ENCODE results near the gene ULK2.

ULK2 gene

GRCh38 chr17:19748807-19749193 is 118.9 kb downstream of the ULK2 start:
- Histone ChIP-seq H3K36me3 (ENCODE audit: low read length) (no peaks in the 10 kb centered on the region), H3K27ac (ENCODE audit: low read depth, low read length) (no peak overlapping the region), H3K9ac (ENCODE audit: low read length) (no peak overlapping the region), H3F3A (ENCODE audit: insufficient read depth) (no peaks in the 10 kb centered on the region), H3K9me2 (replicated peaks; ENCODE audit: insufficient read depth, low read length) (no peaks in the 10 kb centered on the region), H4K20me1 (ENCODE audit: low read depth, low read length) (no peaks in the 10 kb centered on the region), H3K4me3 (ENCODE audit: insufficient read depth, low read length, poor library complexity, severe bottlenecking) (no peak overlapping the region), H3K9me3 (ENCODE audit: insufficient read depth, low read length) (no peaks in the 10 kb centered on the region), H3K79me2 (ENCODE audit: insufficient read depth, low read length) (no peaks in the 10 kb centered on the region), H3K27me3 (ENCODE audit: low read length) (no peaks in the 10 kb centered on the region), H3K4me2 (ENCODE audit: low read depth, low read length, poor library complexity, severe bottlenecking) (no peak overlapping the region), H2AFZ (ENCODE audit: low read depth, low read length, severe bottlenecking) (no peak overlapping the region)
- no peak for TF ChIP-seq CTCF (IDR thresholded peaks at IDR 0.05; ENCODE audit: insufficient read depth, low read length, poor library complexity, severe bottlenecking)
- no peak for TF ChIP-seq EZH2phosphoT487 (conservative IDR thresholded peaks at IDR 0.05; ENCODE audit: low read length)

GRCh38 chr17:19747829-19748806 is 119.6 kb downstream of the ULK2 start, which contains the start of gene ALDH3A1:
TSS of gene ALDH3A1 (minus strand) at chr17:19748298. CDS start at chr17:19745129, 3,169 bp downstream.
- no peak within 1 kb of the TSS for H3K4me2 ChIP-seq (ENCODE audit: low read depth, low read length, poor library complexity, severe bottlenecking)
- no peak within 1 kb of the TSS for H2AFZ ChIP-seq (ENCODE audit: low read depth, low read length, severe bottlenecking)
- TF ChIP-seq EZH2phosphoT487 (conservative IDR thresholded peaks at IDR 0.05; ENCODE audit: low read length) = no peak
- no peak for TF ChIP-seq CTCF (IDR thresholded peaks at IDR 0.05; ENCODE audit: insufficient read depth, low read length, poor library complexity, severe bottlenecking)
- no peaks in the 10 kb centered on the region for H3K9me2 ChIP-seq (replicated peaks; ENCODE audit: insufficient read depth, low read length)
- H3K9me3 ChIP-seq (ENCODE audit: insufficient read depth, low read length) = no peaks in the 10 kb centered on the region
- H3F3A ChIP-seq (ENCODE audit: insufficient read depth) = no peaks in the 10 kb centered on the region
- H3K9ac ChIP-seq (ENCODE audit: low read length) = no peak within 1 kb of the TSS
- no peaks in the 10 kb centered on the region for H3K27me3 ChIP-seq (ENCODE audit: low read length)
- no peaks in the 10 kb centered on the region for H4K20me1 ChIP-seq (ENCODE audit: low read depth, low read length)
- no peaks in the 10 kb centered on the region for H3K79me2 ChIP-seq (ENCODE audit: insufficient read depth, low read length)
- no peaks in the 10 kb centered on the region for H3K36me3 ChIP-seq (ENCODE audit: low read length)
- H3K27ac ChIP-seq (ENCODE audit: low read depth, low read length) = no peak within 1 kb of the TSS
- no peak within 1 kb of the TSS for H3K4me3 ChIP-seq (ENCODE audit: insufficient read depth, low read length, poor library complexity, severe bottlenecking)

- no peak overlapping the region for H3K4me3 ChIP-seq (ENCODE audit: insufficient read depth, low read length, poor library complexity, severe bottlenecking)
- H3K9me2 ChIP-seq (replicated peaks; ENCODE audit: insufficient read depth, low read length) = no peaks in the 10 kb centered on the region
- H3K4me2 ChIP-seq (ENCODE audit: low read depth, low read length, poor library complexity, severe bottlenecking) = no peak overlapping the region
- H3K9me3 ChIP-seq (ENCODE audit: insufficient read depth, low read length) = no peaks in the 10 kb centered on the region
- no peaks in the 10 kb centered on the region for H3K79me2 ChIP-seq (ENCODE audit: insufficient read depth, low read length)
- no peaks in the 10 kb centered on the region for H3K36me3 ChIP-seq (ENCODE audit: low read length)
- no peak overlapping the region for H3K27ac ChIP-seq (ENCODE audit: low read depth, low read length)
- no peak overlapping the region for H2AFZ ChIP-seq (ENCODE audit: low read depth, low read length, severe bottlenecking)
- H4K20me1 ChIP-seq (ENCODE audit: low read depth, low read length) = no peaks in the 10 kb centered on the region
- TF ChIP-seq EZH2phosphoT487 (conservative IDR thresholded peaks at IDR 0.05; ENCODE audit: low read length) (no peak), CTCF (IDR thresholded peaks at IDR 0.05; ENCODE audit: insufficient read depth, low read length, poor library complexity, severe bottlenecking) (no peak)
- no peaks in the 10 kb centered on the region for H3K27me3 ChIP-seq (ENCODE audit: low read length)
- no peaks in the 10 kb centered on the region for H3F3A ChIP-seq (ENCODE audit: insufficient read depth)
- no peak overlapping the region for H3K9ac ChIP-seq (ENCODE audit: low read length)
These were observed 120.5 kb downstream of the ULK2 start for GRCh38 chr17:19747159-19747719.

Measured in SU-DHL-6 (cell line).